Activated naive CD4-positive, alpha-beta T cell treated with anti-CD3 and anti-CD28 coated beads for 36 hours (primary cell): Measurements from ENCODE around the gene BET1L. TPM values are rescaled to one million over a fixed set of nuclear protein-coding genes. Genes with fewer than 3 reads are reported as not detected.
A peak's percentile ranks its signal among the peaks of the same experiment; 100 is the strongest.

Experiments
- CTCF ChIA-PET: fragments of 350-600 bp; sonication (Branson Sonifier 250); formaldehyde crosslinking; loops from one replicate; lab custom pipeline; 2021; ENCODE audit warnings: antibody characterized with exemption; lab: Charles Lee
- DNase-seq: peaks from one replicate; pipeline ENCODE4 v3.0.0-alpha.2; 2020
- H3K27ac Mint-ChIP-seq: one replicate; pipeline ENCODE4 v1.8.0; 2021; ENCODE audit warnings: mild to moderate bottlenecking, mixed read lengths
- H3K27me3 Mint-ChIP-seq: one replicate; pipeline ENCODE4 v1.8.0; 2021; ENCODE audit warnings: low read depth, mixed read lengths
- H3K36me3 Mint-ChIP-seq: one replicate; pipeline ENCODE4 v1.8.0; 2021; ENCODE audit warnings: low read depth, mixed read lengths
- H3K4me1 Mint-ChIP-seq: one replicate; pipeline ENCODE4 v1.8.0; 2021; ENCODE audit warnings: low read depth, mixed read lengths
- H3K4me3 Mint-ChIP-seq: one replicate; pipeline ENCODE4 v1.8.0; 2021; ENCODE audit warnings: mild to moderate bottlenecking, moderate library complexity, mixed read lengths
- H3K9me3 Mint-ChIP-seq: one replicate; pipeline ENCODE4 v1.8.0; 2021; ENCODE audit warnings: mixed read lengths
- intact Hi-C: fragments of 100-400 bp; cut with micrococcal nuclease; formaldehyde crosslinking; loops from one replicate; pipeline ENCODE4 v1.15.1; 2023
- total RNA-seq, 2 experiments: library from RNA; stranded (reverse); gene quantifications; one replicate each; pipeline ENCODE4 v1.2.3, GENCODE V29; 2021

The BET1L gene
- total RNA-seq: 10 to 100 TPM; 50.4 to 51.6 TPM

DNA sequence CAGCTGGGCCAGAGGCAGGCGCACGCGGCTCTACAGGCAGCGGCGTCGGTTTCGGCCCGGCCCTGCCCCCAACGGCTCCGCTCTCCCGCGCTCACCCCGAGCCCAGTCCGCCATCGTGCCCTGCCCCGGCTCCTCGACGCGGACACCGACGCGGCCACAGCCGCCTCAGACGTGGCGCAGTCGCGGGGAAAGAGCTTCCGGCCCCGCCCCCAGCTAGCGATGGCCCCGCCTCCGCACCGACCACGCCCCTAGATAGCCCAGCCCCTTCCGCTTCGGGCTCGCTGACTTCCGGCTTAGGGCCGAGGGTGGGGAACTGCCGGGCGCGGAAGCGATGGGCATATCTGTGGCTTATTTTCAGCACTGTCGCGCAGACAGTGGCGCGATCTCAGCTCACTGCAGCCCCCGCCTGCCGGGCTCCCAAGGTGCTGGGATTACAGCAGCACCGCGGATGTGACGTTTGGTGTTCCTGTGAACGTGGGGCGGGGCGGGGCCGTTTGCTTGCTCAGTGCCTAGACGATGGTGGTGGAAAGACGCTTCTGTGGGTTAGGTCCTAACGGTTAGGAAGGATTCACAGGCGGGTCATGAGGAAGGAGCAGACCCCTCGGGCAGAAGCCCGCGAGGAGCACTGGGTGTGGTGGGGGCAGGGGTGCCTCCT is at the start of gene BET1L, which contains the start of gene RIC8A:
Gene BET1L (minus strand): TSS at position 192 of the 655 bp plus-strand sequence. CDS start 78 bp downstream, at position 114.
Gene RIC8A (plus strand): TSS at position 501 of the 655 bp plus-strand sequence. CDS start 1,147 bp downstream, outside the sequence.
- peak; percentile 98 for DNase-seq
- no peaks in the 10 kb centered on the region for H3K27me3 Mint-ChIP-seq
- CTCF ChIA-PET: interaction anchor here (0.7 to 2.3 kb wide), 7 partner anchors 9 to 242 kb away, joined by 3 to 10 read pairs (median 6); partner anchors contain the start of genes PSMD13 and SIRT3
- H3K4me3 Mint-ChIP-seq: peak within 1 kb of the TSS; percentile 96
- peak within 1 kb of the TSS; percentile 98 for H3K27ac Mint-ChIP-seq
- no peaks in the 10 kb centered on the region for H3K9me3 Mint-ChIP-seq
- intact Hi-C loops: loop anchor here (1.0 to 10.0 kb wide), 11 partner anchors 29 to 590 kb away; partner anchors contain the start of genes PGGHG, PSMD13, SIGIRR and SIRT3
- peaks cover 35% of the 10 kb centered on the region for H3K36me3 Mint-ChIP-seq
- peaks cover 69% of the 10 kb centered on the region for H3K4me1 Mint-ChIP-seq

GRCh38 chr11:255816-256215 is 48.6 kb upstream of the BET1L start:
- H3K4me3 Mint-ChIP-seq: no peak overlapping the region
- H3K27ac Mint-ChIP-seq: no peak overlapping the region
- no peaks in the 10 kb centered on the region for H3K27me3 Mint-ChIP-seq
- no peak for DNase-seq
- H3K9me3 Mint-ChIP-seq: no peaks in the 10 kb centered on the region
- CTCF ChIA-PET: no interaction called here
- peaks cover 3% of the 10 kb centered on the region for H3K4me1 Mint-ChIP-seq
- intact Hi-C loops: no loop called here
- peaks cover 15% of the 10 kb centered on the region for H3K36me3 Mint-ChIP-seq

- no peaks in the 10 kb centered on the region for H3K9me3 Mint-ChIP-seq
- no peak overlapping the region for H3K27ac Mint-ChIP-seq
- no peak overlapping the region for H3K4me3 Mint-ChIP-seq
- peaks cover 8% of the 10 kb centered on the region for H3K4me1 Mint-ChIP-seq
- H3K27me3 Mint-ChIP-seq: no peaks in the 10 kb centered on the region
- CTCF ChIA-PET: no interaction called here
- intact Hi-C loops: no loop called here
- no peak for DNase-seq
- peaks cover 20% of the 10 kb centered on the region for H3K36me3 Mint-ChIP-seq
Observed at GRCh38 chr11:255176-255575, 48.0 kb upstream of the BET1L start.

DNA sequence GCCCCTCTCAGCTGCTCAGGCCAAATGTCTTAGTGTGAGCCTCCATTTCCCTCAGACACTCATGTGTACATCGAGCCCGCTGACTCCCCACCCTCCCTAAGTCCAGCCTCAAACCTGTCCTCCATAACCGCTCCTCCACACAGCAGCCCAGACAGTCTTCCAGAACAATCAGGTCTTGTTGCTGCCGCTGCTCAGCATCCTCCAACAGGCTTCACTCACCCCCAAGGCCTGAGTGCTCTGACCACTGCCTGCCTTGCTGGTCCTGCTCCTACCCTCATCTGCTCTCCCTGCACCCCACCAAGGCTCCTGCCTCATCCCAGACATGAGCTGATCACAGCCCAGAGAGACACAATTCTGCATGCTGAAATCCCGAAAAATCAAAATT is 46.7 kb upstream of the BET1L start:
- no peak for DNase-seq
- no peak overlapping the region for H3K4me3 Mint-ChIP-seq
- H3K9me3 Mint-ChIP-seq: no peaks in the 10 kb centered on the region
- intact Hi-C loops: no loop called here
- H3K27ac Mint-ChIP-seq: no peak overlapping the region
- H3K27me3 Mint-ChIP-seq: no peaks in the 10 kb centered on the region
- CTCF ChIA-PET: interaction anchor here (0.7 to 1.1 kb wide), 3 partner anchors 7 to 57 kb away, joined by 3 to 4 read pairs (median 3); no protein-coding TSS in a partner anchor
- H3K36me3 Mint-ChIP-seq: peaks cover 26% of the 10 kb centered on the region
- H3K4me1 Mint-ChIP-seq: peaks cover 13% of the 10 kb centered on the region

GRCh38 chr11:253160-253885 is 46.1 kb upstream of the BET1L start:
- no peak for DNase-seq
- no peaks in the 10 kb centered on the region for H3K27me3 Mint-ChIP-seq
- intact Hi-C loops: no loop called here
- no peak overlapping the region for H3K27ac Mint-ChIP-seq
- H3K4me1 Mint-ChIP-seq: peaks cover 13% of the 10 kb centered on the region
- no peak overlapping the region for H3K4me3 Mint-ChIP-seq
- CTCF ChIA-PET: interaction anchor here (0.7 to 1.1 kb wide), 3 partner anchors 8 to 56 kb away, joined by 3 to 4 read pairs (median 3); no protein-coding TSS in a partner anchor
- H3K9me3 Mint-ChIP-seq: no peaks in the 10 kb centered on the region
- H3K36me3 Mint-ChIP-seq: peaks cover 30% of the 10 kb centered on the region

GRCh38 chr11:252666-253065 is 45.5 kb upstream of the BET1L start:
- CTCF ChIA-PET: interaction anchor here (1.1 to 3.6 kb wide), 5 partner anchors 9 to 111 kb away, joined by 3 to 25 read pairs (median 8); no protein-coding TSS in a partner anchor
- peaks cover 34% of the 10 kb centered on the region for H3K36me3 Mint-ChIP-seq
- peaks cover 13% of the 10 kb centered on the region for H3K4me1 Mint-ChIP-seq
- no peak overlapping the region for H3K4me3 Mint-ChIP-seq
- no peak for DNase-seq
- no peaks in the 10 kb centered on the region for H3K9me3 Mint-ChIP-seq
- intact Hi-C loops: no loop called here
- no peak overlapping the region for H3K27ac Mint-ChIP-seq
- no peaks in the 10 kb centered on the region for H3K27me3 Mint-ChIP-seq

- intact Hi-C loops: loop anchor here (1.0 to 2.0 kb wide), 4 partner anchors 9 to 105 kb away; no protein-coding TSS in a partner anchor
Observed at GRCh38 chr11:251550-251949, 44.4 kb upstream of the BET1L start.

DNA sequence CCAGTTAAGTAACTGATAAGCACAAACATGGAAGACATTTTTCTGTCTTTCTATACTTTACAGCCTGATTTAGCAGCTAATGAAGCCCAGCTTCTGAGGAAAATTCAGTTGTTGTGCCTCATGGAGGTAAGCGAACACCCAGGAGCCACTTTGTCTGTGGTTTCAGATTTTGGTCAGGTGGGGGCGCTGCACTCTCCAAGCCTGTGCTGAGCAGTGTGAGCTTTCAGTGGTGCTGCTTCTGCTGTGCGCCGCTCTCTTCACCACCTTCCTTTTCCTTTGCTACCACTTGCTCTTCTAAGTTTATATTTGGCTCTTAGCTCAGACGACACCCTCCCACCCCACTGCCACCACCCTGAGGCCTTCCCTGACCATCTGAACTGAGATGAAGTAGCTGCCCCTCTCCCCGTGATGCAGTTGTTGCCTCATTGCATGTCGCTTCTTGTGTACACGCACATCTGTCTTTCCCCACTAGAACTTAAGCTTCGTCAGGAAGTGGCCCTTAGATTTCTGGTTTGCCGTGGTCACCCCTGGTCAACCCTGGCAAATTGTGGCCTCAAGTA is 43.6 kb upstream of the BET1L start:
- peaks cover 50% of the 10 kb centered on the region for H3K36me3 Mint-ChIP-seq
- peak; percentile 93 for DNase-seq
- no peaks in the 10 kb centered on the region for H3K27me3 Mint-ChIP-seq
- no peaks in the 10 kb centered on the region for H3K9me3 Mint-ChIP-seq
- peaks cover 13% of the 10 kb centered on the region for H3K4me1 Mint-ChIP-seq
- intact Hi-C loops: loop anchor here (1.0 to 2.0 kb wide), 6 partner anchors 9 to 106 kb away; no protein-coding TSS in a partner anchor
- H3K4me3 Mint-ChIP-seq: no peak overlapping the region
- peak overlapping the region; percentile 81 for H3K27ac Mint-ChIP-seq
- CTCF ChIA-PET: interaction anchor here (0.7 to 3.6 kb wide), 34 partner anchors 9 to 231 kb away, joined by 3 to 28 read pairs (median 8); partner anchors contain the start of genes BET1L, IFITM2, IFITM5 and NLRP6

More at GRCh38 chr11:251550-251949, 44.4 kb upstream of the BET1L start:
- Mint-ChIP-seq H3K4me3 (no peak overlapping the region), H3K27ac (no peak overlapping the region), H3K27me3 (no peaks in the 10 kb centered on the region), H3K4me1 (peaks cover 13% of the 10 kb centered on the region), H3K9me3 (no peaks in the 10 kb centered on the region), H3K36me3 (peaks cover 43% of the 10 kb centered on the region)
- CTCF ChIA-PET: interaction anchor here (0.9 to 3.6 kb wide), 29 partner anchors 9 to 198 kb away, joined by 3 to 28 read pairs (median 8); partner anchors contain the start of genes BET1L, IFITM2, IFITM5 and NLRP6
- DNase-seq: no peak

GRCh38 chr11:250274-250673 is 43.1 kb upstream of the BET1L start:
- Mint-ChIP-seq H3K4me3 (no peak overlapping the region), H3K9me3 (no peaks in the 10 kb centered on the region), H3K27me3 (no peaks in the 10 kb centered on the region), H3K27ac (peak overlapping the region; percentile 81), H3K4me1 (peaks cover 13% of the 10 kb centered on the region), H3K36me3 (peaks cover 56% of the 10 kb centered on the region)
- intact Hi-C loops: loop anchor here (1.0 to 2.0 kb wide), 5 partner anchors 19 to 107 kb away; no protein-coding TSS in a partner anchor
- no peak for DNase-seq
- CTCF ChIA-PET: interaction anchor here (0.6 to 3.6 kb wide), 33 partner anchors 8 to 231 kb away, joined by 3 to 28 read pairs (median 8); partner anchors contain the start of genes BET1L, IFITM2, NLRP6 and PSMD13

GRCh38 chr11:249062-249461 is 41.9 kb upstream of the BET1L start:
- Mint-ChIP-seq H3K4me3 (no peak overlapping the region), H3K27me3 (no peaks in the 10 kb centered on the region), H3K9me3 (no peaks in the 10 kb centered on the region), H3K27ac (no peak overlapping the region), H3K4me1 (peaks cover 15% of the 10 kb centered on the region), H3K36me3 (peaks cover 62% of the 10 kb centered on the region)
- CTCF ChIA-PET: interaction anchor here (1.1 to 3.6 kb wide), 6 partner anchors 12 to 114 kb away, joined by 3 to 28 read pairs (median 8); partner anchors contain the start of gene PSMD13
- DNase-seq: no peak
- intact Hi-C loops: no loop called here

DNA sequence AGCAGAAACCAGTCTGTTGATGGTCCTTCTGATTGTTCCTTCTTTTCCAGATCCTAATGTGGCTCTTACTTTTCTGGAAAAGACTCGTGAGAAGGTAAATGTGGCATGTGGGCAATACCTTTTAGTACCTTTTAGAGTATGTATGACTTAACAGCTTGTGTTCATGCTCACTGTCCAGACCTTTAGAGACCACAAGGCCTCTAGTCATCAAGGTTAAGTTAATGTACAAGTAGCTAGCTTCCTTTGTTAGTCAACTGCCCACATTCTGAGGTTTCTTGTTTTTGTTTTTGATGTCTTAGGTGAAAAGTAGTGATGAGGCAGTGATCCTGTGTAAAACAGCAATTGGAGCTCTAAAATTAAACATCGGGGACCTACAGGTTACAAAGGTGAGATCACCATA is 37.2 kb upstream of the BET1L start:
- DNase-seq: no peak
- H3K36me3 Mint-ChIP-seq: peaks cover 71% of the 10 kb centered on the region
- intact Hi-C loops: no loop called here
- H3K4me3 Mint-ChIP-seq: no peak overlapping the region
- CTCF ChIA-PET: interaction anchor here (0.7 kb wide), 1 partner anchor 204 kb away, joined by 3 read pairs; no protein-coding TSS in a partner anchor
- no peak overlapping the region for H3K27ac Mint-ChIP-seq
- no peaks in the 10 kb centered on the region for H3K27me3 Mint-ChIP-seq
- peaks cover 36% of the 10 kb centered on the region for H3K4me1 Mint-ChIP-seq
- no peaks in the 10 kb centered on the region for H3K9me3 Mint-ChIP-seq
